ENCODE results near the gene PIK3IP1. TPM values are rescaled to one million over a fixed set of nuclear protein-coding genes. Genes with fewer than 3 reads are reported as not detected.
"Not testable (repeated sequence)": the region's sequence is repeated elsewhere in the genome, so short reads cannot be mapped to it uniquely, and the experiment has no call there.

The PIK3IP1 gene
- total RNA-seq, result 57.8 TPM

- DNase-seq (ENCODE audit: low spot score), result peak; percentile 92
Measured at GRCh38 chr22:31292236-31292989, at the start of gene PIK3IP1. Gene PIK3IP1 (minus strand): TSS chr22:31292488. CDS start chr22:31292344, 144 bp downstream.

GRCh38 chr22:31341386-31342088 is 49.2 kb upstream of the PIK3IP1 start:
- DNase-seq (ENCODE audit: low spot score), result no peak

DNA sequence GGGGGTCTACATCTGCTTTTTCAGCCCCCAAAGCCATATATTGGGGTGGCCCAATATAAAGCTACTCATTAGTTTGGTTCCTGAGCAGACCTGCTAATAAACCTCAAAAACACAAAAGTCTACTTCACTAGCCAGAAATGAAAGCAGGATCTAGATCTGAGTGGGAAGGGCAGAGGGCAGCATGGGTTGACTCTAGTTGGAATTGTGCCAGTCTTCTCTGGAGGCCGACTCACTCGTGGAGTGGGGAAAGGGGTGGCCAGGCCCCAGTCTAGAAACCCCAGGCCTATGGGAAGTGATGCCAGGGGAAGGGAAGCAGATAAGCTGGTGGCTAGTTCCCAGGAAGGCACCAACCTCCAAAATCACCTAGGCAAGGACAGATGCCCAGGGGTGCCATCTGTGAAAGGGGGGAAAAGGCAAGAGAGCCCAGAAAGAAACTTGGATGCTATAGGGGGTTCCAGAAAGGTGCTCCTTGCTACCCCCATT is 48.5 kb upstream of the PIK3IP1 start:
- no peak for DNase-seq (ENCODE audit: low spot score)

DNA sequence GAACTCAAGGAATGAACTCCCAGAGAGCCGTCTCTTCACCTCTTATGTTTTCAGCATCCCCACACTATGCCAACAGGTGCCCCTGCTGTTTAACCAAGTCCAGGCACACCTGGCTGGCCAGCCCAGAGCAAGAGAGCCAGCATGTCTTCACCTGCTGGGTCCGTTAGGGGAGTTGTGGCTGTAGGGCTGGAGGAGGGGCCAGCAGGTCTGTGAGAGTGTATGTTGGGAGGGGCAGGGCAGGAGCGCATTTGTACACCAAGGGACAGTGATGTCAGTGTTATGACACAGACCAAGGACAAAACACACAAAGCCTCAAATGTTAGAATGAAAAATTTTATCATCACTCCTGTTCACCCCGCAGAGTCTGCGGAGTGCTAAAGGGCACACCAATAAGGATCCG is 48.1 kb upstream of the PIK3IP1 start:
- DNase-seq (ENCODE audit: low spot score), result no peak

GRCh38 chr22:31339148-31339832 is 47.0 kb upstream of the PIK3IP1 start:
- no peak for DNase-seq (ENCODE audit: low spot score)

DNA sequence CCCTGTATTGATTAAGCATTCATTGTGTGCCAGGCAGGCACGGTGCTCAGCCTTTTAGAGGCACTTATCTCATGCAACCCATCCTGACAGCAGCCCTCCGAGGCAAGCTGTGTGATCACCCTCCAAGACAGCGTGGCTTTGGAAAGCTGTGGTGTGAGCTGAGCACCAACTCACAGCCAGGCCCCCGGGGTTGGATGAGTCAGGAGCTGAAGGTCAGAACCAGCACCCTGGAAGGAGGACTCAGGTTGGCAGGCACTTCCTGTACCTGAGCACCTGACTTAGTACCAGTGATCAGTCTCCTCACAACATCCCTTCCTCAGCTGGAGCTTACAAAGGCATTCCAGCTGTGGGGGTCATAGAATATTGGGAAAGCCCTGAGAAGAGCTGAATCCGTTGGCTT is 44.9 kb upstream of the PIK3IP1 start:
- DNase-seq (ENCODE audit: low spot score), result no peak

DNA sequence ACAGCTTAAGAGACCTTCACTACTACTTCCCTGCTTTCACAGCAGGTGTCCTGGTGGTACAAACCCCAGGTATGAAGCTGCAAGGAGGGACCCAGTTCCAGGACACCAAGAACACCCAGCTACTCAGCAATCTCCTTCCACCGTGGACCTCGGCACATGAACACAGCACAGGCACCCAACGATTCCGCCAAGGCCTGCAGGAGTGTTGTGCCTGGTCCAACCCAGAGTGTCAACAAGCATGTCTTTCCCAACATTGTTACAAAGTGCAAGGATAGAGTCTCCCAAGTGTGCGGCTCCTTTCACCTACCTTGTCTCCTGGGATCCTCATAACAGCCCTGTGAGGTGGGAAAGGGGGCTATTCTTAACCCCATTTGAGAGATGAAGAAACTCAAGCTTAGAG is 42.0 kb upstream of the PIK3IP1 start:
- no peak for DNase-seq (ENCODE audit: low spot score)

- DNase-seq (ENCODE audit: low spot score), result no peak
Measured at GRCh38 chr22:31333641-31334040, 41.4 kb upstream of the PIK3IP1 start.

- no peak for DNase-seq (ENCODE audit: low spot score)
Measured at GRCh38 chr22:31332886-31333285, 40.6 kb upstream of the PIK3IP1 start.

GRCh38 chr22:31332010-31332409 is 39.7 kb upstream of the PIK3IP1 start:
- no peak for DNase-seq (ENCODE audit: low spot score)

DNA sequence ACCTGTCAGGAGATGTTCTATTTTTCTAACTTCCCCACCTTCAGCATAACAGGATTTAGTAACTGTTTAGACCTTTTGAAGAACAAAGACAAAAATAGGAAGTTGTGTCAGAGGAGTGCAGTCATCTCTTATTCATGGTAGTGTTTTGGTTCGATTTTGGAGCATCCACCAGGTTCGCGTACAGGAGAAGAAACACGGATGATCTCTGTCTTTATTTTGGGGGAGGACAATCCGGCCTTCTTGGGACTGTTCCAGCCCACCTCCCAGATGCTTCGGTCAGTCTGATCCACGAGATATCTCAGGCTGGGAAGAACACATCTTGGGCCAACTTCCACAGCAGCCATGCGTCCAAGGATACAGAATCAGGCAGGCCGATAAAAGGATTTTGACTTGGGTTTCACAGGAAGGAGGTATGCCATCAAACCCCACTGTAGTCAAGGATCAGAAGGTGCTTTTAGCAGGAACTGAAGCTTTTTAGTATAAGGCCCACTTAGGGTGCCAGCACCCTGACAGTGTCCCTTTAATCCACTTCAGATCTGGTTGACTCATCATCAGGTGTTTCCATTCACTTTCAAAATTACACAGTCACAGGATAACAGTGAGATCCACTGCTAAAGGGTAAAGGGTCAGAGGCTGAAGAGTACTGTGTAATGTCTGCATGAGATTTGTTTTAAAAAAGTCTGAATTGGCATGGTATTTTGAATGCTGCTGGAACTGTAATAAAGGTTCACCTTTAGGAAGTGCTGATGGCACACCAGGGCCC is 37.3 kb upstream of the PIK3IP1 start:
- DNase-seq (ENCODE audit: low spot score), result no peak

DNA sequence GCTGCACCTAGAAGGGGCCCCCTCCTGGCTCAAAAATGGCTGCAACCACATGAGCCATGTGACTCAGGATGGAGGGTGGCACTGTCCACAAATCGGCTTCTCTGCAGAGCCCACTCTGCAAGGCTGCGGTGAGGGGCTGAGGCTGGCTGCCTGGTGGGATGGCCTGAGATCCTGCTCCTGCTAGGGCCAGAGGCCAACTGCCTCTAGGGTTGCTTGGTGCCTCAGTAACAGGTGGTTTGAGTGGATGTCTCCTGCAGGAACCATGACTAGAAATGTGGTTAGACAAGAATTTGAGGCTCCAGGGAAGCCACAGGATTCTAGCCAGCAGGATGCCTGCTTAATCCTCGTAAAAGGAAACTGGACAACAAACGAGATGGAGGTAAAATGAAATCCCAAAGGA is 36.7 kb upstream of the PIK3IP1 start:
- DNase-seq (ENCODE audit: low spot score), result no peak

DNA sequence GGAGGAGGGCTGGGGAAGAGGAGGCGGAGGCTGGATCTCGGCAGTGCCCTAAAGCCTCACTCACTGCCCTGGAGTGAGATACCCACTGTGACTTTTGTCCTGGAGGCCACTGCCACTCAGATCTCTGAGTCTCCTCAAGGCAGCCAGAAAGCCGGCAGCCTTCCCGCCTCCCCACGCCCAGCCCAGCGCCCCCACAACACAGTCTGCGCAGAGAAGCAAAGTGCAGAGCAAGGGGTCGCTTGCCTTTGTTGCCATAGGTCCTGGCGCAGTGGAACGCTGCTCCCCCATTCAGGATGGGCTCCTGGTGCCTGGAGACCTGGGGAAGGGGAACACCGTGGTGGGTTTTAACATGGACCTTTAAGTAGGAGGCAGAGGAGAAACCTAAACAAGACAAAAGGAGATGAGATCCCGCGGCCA is 36.3 kb upstream of the PIK3IP1 start:
- DNase-seq (ENCODE audit: low spot score), result no peak

DNA sequence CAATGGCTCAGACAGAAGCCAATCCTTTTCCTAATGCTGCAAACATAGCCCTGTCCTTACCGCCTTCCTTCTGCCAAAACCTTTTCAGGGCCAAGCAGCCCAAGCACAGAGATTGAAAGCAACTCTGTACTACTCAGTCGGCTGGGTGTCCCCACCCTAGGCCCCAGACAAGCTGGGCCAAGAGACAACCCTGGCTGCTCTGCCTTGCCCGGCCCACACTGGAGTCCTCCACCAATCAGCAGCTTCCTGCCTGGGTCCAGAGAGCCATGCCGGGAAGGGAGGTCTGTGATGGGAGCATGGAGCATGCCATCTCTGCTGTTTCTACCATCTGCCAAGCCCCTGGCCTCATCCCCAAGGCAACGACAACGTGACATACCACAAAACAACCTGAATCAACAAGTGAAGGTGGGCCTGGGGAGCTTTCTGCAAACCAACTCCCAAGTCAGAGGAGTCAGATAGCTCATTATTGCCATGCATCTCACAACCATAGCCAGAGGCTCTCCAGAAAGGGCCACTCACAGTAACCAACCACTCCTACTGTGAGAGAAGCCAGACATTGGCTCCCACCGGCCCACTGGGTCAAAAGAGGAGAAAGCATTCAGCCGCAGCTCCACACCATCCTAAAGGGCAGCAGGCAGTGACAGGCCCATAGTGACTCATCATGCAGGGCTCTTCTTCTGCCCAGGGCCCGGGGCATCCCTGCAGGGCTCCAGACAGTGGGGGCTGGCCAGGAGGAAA is 35.7 kb upstream of the PIK3IP1 start:
- no peak for DNase-seq (ENCODE audit: low spot score)

DNA sequence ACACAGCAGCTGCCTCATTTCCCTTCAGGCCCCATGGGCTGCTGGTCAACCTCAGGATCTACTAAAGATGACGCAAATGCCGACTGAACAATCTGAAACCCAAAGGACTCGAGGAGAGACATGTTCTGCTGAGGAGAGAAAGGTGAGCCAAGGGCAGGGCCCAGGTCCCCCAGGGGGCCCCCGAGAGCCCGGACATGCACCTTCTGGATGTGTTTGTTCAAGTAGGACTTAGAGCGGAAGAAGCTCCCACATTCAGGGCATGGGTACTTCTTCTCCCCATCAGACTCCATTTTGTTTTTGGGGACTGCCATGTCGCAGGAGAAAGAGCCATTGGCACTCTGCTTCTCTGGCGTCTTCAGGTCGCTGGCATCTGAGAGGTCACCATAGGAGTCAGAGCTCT is 34.6 kb upstream of the PIK3IP1 start:
- no peak for DNase-seq (ENCODE audit: low spot score)

GRCh38 chr22:31323578-31324550 is 31.6 kb upstream of the PIK3IP1 start:
- no peak for DNase-seq (ENCODE audit: low spot score)

GRCh38 chr22:31321421-31321820 is 29.1 kb upstream of the PIK3IP1 start:
- DNase-seq (ENCODE audit: low spot score), result no peak

DNA sequence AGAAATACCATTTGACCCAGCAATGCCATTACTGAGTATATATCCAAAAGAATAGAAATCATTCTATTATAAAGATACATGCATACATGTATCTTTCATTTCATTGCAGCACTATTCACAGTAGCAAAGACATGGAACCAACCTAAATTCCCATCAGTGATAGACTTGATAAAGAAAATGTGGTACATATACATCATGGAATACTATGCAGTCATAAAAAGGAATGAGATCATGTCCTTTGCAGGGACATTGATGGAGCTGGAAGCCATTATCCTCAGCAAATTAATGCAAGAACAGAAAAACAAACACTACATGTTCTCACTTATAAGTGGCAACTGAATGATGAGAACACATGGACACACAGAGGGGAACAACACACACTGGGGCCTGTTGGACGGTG is 21.9 kb upstream of the PIK3IP1 start:
- not testable (repeated sequence) for DNase-seq (ENCODE audit: low spot score)

DNA sequence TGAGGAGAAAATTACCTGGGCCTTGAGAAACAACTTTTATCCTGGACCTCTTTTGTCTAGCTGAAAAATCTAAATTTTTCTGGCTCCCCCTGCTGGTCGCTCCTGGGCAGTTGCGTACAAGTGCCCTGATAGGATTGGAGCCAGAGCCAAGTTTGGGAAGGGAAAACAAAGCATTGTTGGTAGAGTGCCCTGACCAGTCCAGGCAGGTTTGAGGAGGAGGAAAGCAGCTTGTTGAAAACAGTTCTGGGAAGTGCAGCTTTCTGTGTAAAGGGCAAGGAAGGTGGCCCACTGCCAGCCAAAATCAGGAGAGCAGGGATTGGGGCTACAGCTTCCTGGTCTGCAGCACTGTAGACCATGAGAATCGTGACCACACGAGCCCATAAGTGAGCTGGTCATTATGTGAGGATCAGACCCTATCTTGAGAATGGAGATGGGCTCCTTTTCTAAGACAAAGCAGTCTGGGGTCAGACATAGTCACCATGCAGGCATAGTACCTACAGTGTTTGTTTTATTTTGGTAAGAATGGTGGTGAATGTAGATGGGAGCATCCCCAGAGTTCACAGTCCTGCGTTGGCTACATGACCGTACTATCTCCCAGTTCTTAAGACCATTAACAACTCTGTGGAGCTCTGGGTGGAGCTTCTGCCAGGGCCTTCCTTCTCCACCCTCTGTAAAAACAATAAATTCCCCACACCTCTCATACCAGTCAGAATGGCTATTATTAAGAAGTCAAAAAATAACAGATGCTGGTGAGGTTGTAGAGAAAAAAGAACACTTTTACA is 21.3 kb upstream of the PIK3IP1 start:
- DNase-seq (ENCODE audit: low spot score), result peak; percentile 93

Data from ureter (tissue), 1 donor.